HG03521 (cell line): Measurements from ENCODE around the gene CD48.
"Not testable (repeated sequence)": the region's sequence is repeated elsewhere in the genome, so short reads cannot be mapped to it uniquely, and the experiment has no call there.

Experiments used
- ATAC-seq: cut with Tn5 transposase; IDR thresholded peaks from one replicate; pipeline ENCODE4 v1.9.1; 2021; ENCODE audit warnings: mild to moderate bottlenecking, moderate library complexity; ENCODE audit not compliant: unreplicated experiment

The CD48 gene

GRCh38 chr1:160656737-160657136, 54.9 kb downstream of the CD48 start:
- ATAC-seq: no peak

GRCh38 chr1:160653620-160654016, 58.0 kb downstream of the CD48 start:
- ATAC-seq: no peak

- ATAC-seq: no peak
These were observed 58.5 kb downstream of the CD48 start for GRCh38 chr1:160652924-160653619.

GRCh38 chr1:160652065-160652641, 59.5 kb downstream of the CD48 start:
- not testable (repeated sequence) for ATAC-seq

GRCh38 chr1:160651433-160652064, 60.1 kb downstream of the CD48 start:
- no peak for ATAC-seq

- ATAC-seq: no peak
These were observed 64.3 kb downstream of the CD48 start for GRCh38 chr1:160647329-160647720.

GRCh38 chr1:160646711-160647328, 64.8 kb downstream of the CD48 start, which contains the start of gene SLAMF1:
SLAMF1 (minus strand) TSS chr1:160647044; CDS start chr1:160646945, 99 bp downstream.
- no peak for ATAC-seq

GRCh38 chr1:160646180-160646579, 65.4 kb downstream of the CD48 start:
- no peak for ATAC-seq

- no peak for ATAC-seq
These were observed 66.1 kb downstream of the CD48 start for GRCh38 chr1:160645386-160646130.

GRCh38 chr1:160644399-160644798, 67.2 kb downstream of the CD48 start:
- no peak for ATAC-seq

GRCh38 chr1:160643138-160643537, 68.5 kb downstream of the CD48 start:
- ATAC-seq: no peak

- no peak for ATAC-seq
These were observed 69.4 kb downstream of the CD48 start for GRCh38 chr1:160642281-160642644.

GRCh38 chr1:160641323-160642280, 70.0 kb downstream of the CD48 start:
- ATAC-seq: no peak

GRCh38 chr1:160640359-160641123, 71.1 kb downstream of the CD48 start:
- no peak for ATAC-seq

- ATAC-seq: no peak
These were observed 72.0 kb downstream of the CD48 start for GRCh38 chr1:160639652-160640051.

- ATAC-seq: no peak
These were observed 72.7 kb downstream of the CD48 start for GRCh38 chr1:160638926-160639325.

GRCh38 chr1:160638540-160638857, 73.1 kb downstream of the CD48 start:
- ATAC-seq: no peak

GRCh38 chr1:160637821-160638539, 73.6 kb downstream of the CD48 start:
- peak; percentile 43 for ATAC-seq

GRCh38 chr1:160637065-160637464, 74.6 kb downstream of the CD48 start:
- ATAC-seq: no peak
